PC-9 (cell line): ENCODE results near the gene FBLN2. TPM values are rescaled to one million over a fixed set of nuclear protein-coding genes. Genes with fewer than 3 reads are reported as not detected.

Experiments used
- BruUV-seq: library from RNA; stranded (reverse); fragments of 400-500 nt; replicated peaks from 2 replicates; lab custom pipeline; 2021; lab: Mats Ljungman, UMichigan
- CTCF ChIA-PET: fragments of 300-600 bp; sonication (Branson Sonifier 250); formaldehyde crosslinking; loops from one replicate; lab custom pipeline; 2022; ENCODE audit warnings: antibody characterized with exemption; lab: Charles Lee
- POLR2A ChIA-PET: fragments of 300-600 bp; sonication (Branson Sonifier 250); formaldehyde crosslinking; loops from one replicate; lab custom pipeline; 2022; ENCODE audit warnings: antibody characterized with exemption; ENCODE audit not compliant: unreplicated experiment; lab: Charles Lee
- DNase-seq, 2 experiments: peaks; one replicate each; pipeline versions ENCODE4 v3.0.0 to v3.0.0-alpha.2; 2015 to 2022; ENCODE audit warnings: mixed read lengths in 1 of 2
- H2AFZ ChIP-seq: fragments of 200-600 bp; sonication (generic); 2 replicates; pipeline ENCODE4 v1.8.1; 2017; ENCODE audit warnings: antibody characterized with exemption
- H3F3A ChIP-seq: fragments of 200-600 bp; sonication (generic); 2 replicates; pipeline ENCODE4 v1.8.1; 2017; ENCODE audit warnings: antibody characterized with exemption, mild to moderate bottlenecking, low read depth; ENCODE audit not compliant: insufficient read depth
- H3K27ac ChIP-seq: fragments of 200-600 bp; sonication (generic); 2 replicates; pipeline ENCODE4 v1.6.1; 2016; ENCODE audit warnings: mixed run types
- H3K27me3 ChIP-seq: fragments of 200-600 bp; sonication (generic); 2 replicates; pipeline ENCODE4 v1.6.1; 2016; ENCODE audit warnings: low read depth, mixed run types; ENCODE audit not compliant: insufficient read depth
- H3K36me3 ChIP-seq: fragments of 200-600 bp; sonication (generic); 2 replicates; pipeline ENCODE4 v1.6.1; 2016; ENCODE audit warnings: low read depth, mixed run types
- H3K4me1 ChIP-seq: fragments of 200-600 bp; sonication (generic); replicated peaks from 2 replicates; pipeline ENCODE4 v1.6.1; 2016; ENCODE audit warnings: mixed run types; ENCODE audit not compliant: insufficient read depth
- H3K4me2 ChIP-seq: fragments of 200-600 bp; sonication (generic); 2 replicates; pipeline ENCODE4 v1.6.1; 2017; ENCODE audit warnings: mixed run types
- H3K4me3 ChIP-seq: fragments of 200-600 bp; sonication (generic); 2 replicates; pipeline ENCODE4 v1.6.1; 2016; ENCODE audit warnings: mixed run types
- H3K79me2 ChIP-seq: fragments of 200-600 bp; sonication (generic); 2 replicates; pipeline ENCODE4 v1.6.1; 2017; ENCODE audit warnings: low read depth, mixed run types
- H3K9me2 ChIP-seq: fragments of 200-600 bp; sonication (generic); 2 replicates; pipeline ENCODE4 v1.8.1; 2017; ENCODE audit warnings: mild to moderate bottlenecking; ENCODE audit not compliant: insufficient read depth
- H3K9me3 ChIP-seq: fragments of 200-600 bp; sonication (generic); 2 replicates; pipeline ENCODE4 v1.8.1; 2016; ENCODE audit warnings: low read depth; ENCODE audit not compliant: insufficient read depth
- H4K20me1 ChIP-seq: fragments of 200-600 bp; sonication (generic); 2 replicates; pipeline ENCODE4 v1.8.1; 2017; ENCODE audit not compliant: insufficient read depth
- EZH2 ChIP-seq: fragments of 200-600 bp; sonication (generic); IDR thresholded peaks from 2 replicates; pipeline ENCODE4 v1.8.0; 2017; ENCODE audit warnings: antibody characterized with exemption, low read depth
- intact Hi-C: fragments of 100-400 bp; cut with micrococcal nuclease; formaldehyde crosslinking; loops from one replicate; pipeline ENCODE4 v1.10.0; 2022; ENCODE audit not compliant: unreplicated experiment
- total RNA-seq: library from RNA; stranded (reverse); gene quantifications from 2 replicates; pipeline ENCODE4 v1.2.3, GENCODE V29; 2021
- TF ChIP-seq, protein P1 (sequence below): fragments of 200-600 bp; sonication (generic); conservative IDR thresholded peaks from 2 replicates; pipeline ENCODE4 v1.6.1; 2017; ENCODE audit warnings: mixed run types, antibody characterized with exemption, mild to moderate bottlenecking, moderate library complexity

FBLN2 gene
- total RNA-seq, 1 experiment from 2014 or later: 0.57 TPM

DNA sequence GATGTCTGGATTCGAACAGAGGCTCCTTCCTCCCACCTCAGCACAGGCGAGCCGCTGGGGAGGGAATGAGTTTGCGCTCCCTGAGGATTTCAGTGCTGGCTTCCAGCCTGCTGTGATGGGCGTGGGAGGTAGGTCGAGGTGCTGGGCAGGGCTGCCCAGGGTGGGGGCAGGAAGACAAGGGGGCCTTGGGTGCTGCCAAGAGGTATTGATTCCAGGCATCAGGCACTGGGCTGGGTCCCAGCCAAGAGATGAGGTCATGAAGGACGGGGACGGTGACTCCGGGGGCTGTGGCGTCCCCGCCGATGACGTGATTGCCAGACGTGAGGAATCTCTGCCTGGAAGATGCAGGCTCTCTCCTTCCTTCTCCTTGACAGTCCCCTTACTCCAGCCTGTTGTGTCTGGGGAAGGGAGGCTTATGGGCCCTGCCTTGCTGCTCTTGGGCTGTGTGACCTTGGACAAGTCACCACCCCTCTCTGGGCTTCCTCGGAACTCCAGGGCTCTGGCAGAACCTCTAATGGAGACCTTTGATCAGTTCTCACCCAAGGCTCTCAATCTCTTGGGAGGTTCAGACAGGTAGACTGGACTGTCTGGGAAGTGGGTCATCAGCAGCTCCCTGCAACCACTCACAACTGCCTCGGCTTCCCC, 116.8 kb downstream of the FBLN2 start:
- intact Hi-C loops: loop anchor here (10.0 kb wide), 1 partner anchor 99 kb away; no protein-coding TSS in a partner anchor
- H3K27ac ChIP-seq: no peak overlapping the region

DNA sequence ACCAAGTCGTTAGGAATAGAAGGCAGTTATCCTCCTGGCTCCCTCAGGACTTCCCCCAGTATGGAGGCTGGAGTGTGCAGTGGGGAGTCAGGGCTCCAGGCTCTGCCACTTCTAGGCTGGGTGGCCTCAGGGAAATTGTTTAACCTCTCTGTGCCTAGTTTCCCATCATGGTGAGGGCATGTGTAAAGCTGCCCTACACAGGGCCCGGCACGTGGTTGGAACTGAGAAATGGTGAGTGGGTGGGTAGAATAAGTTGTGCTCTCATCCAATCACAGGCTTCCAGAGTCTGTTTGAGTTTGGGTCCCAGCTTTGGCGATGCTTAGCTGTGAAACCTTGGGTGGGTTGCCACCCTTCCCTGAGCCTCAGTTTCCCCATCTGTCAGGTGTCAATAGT, 117.3 kb downstream of the FBLN2 start:
- H3K36me3 ChIP-seq: no peaks in the 10 kb centered on the region
- intact Hi-C loops: loop anchor here (10.0 kb wide), 1 partner anchor 99 kb away; no protein-coding TSS in a partner anchor
- TF ChIP-seq, protein P1, sequence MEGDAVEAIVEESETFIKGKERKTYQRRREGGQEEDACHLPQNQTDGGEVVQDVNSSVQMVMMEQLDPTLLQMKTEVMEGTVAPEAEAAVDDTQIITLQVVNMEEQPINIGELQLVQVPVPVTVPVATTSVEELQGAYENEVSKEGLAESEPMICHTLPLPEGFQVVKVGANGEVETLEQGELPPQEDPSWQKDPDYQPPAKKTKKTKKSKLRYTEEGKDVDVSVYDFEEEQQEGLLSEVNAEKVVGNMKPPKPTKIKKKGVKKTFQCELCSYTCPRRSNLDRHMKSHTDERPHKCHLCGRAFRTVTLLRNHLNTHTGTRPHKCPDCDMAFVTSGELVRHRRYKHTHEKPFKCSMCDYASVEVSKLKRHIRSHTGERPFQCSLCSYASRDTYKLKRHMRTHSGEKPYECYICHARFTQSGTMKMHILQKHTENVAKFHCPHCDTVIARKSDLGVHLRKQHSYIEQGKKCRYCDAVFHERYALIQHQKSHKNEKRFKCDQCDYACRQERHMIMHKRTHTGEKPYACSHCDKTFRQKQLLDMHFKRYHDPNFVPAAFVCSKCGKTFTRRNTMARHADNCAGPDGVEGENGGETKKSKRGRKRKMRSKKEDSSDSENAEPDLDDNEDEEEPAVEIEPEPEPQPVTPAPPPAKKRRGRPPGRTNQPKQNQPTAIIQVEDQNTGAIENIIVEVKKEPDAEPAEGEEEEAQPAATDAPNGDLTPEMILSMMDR: no peak
- no peak for TF ChIP-seq EZH2
- ChIA-PET CTCF (no interaction called here), POLR2A (no interaction called here)
- no TSS peak for BruUV-seq
- H3K4me1 ChIP-seq: no peaks in the 10 kb centered on the region
- no peak overlapping the region for H3K27ac ChIP-seq
- H3K27me3 ChIP-seq: no peaks in the 10 kb centered on the region
- no peaks in the 10 kb centered on the region for H3K9me2 ChIP-seq
- no peak for DNase-seq
- no peak overlapping the region for H2AFZ ChIP-seq
- no peaks in the 10 kb centered on the region for H3K9me3 ChIP-seq
- H4K20me1 ChIP-seq: no peaks in the 10 kb centered on the region
- no peaks in the 10 kb centered on the region for H3K79me2 ChIP-seq
- H3K4me2 ChIP-seq: no peak overlapping the region
- peaks cover 3% of the 10 kb centered on the region; the same call in 1 of the 2 replicates for H3F3A ChIP-seq
- H3K4me3 ChIP-seq: no peak overlapping the region

More for the DNA sequence above, 116.8 kb downstream of the FBLN2 start:
- Histone ChIP-seq H3K36me3 (no peaks in the 10 kb centered on the region), H4K20me1 (no peaks in the 10 kb centered on the region), H3K4me3 (no peak overlapping the region), H3K4me1 (no peaks in the 10 kb centered on the region), H2AFZ (no peak overlapping the region), H3F3A (peaks cover 8% of the 10 kb centered on the region; the same call in 1 of the 2 replicates), H3K4me2 (no peak overlapping the region), H3K9me2 (no peaks in the 10 kb centered on the region), H3K9me3 (no peaks in the 10 kb centered on the region), H3K27me3 (no peaks in the 10 kb centered on the region), H3K79me2 (no peaks in the 10 kb centered on the region)
- DNase-seq: no peak
- TF ChIP-seq, protein P1: no peak
- TF ChIP-seq EZH2: no peak
- ChIA-PET CTCF (interaction anchor here (0.5 kb wide), 1 partner anchor 218 kb away, joined by 4 read pairs; no protein-coding TSS in a partner anchor), POLR2A (no interaction called here)
- BruUV-seq: no TSS peak

DNA sequence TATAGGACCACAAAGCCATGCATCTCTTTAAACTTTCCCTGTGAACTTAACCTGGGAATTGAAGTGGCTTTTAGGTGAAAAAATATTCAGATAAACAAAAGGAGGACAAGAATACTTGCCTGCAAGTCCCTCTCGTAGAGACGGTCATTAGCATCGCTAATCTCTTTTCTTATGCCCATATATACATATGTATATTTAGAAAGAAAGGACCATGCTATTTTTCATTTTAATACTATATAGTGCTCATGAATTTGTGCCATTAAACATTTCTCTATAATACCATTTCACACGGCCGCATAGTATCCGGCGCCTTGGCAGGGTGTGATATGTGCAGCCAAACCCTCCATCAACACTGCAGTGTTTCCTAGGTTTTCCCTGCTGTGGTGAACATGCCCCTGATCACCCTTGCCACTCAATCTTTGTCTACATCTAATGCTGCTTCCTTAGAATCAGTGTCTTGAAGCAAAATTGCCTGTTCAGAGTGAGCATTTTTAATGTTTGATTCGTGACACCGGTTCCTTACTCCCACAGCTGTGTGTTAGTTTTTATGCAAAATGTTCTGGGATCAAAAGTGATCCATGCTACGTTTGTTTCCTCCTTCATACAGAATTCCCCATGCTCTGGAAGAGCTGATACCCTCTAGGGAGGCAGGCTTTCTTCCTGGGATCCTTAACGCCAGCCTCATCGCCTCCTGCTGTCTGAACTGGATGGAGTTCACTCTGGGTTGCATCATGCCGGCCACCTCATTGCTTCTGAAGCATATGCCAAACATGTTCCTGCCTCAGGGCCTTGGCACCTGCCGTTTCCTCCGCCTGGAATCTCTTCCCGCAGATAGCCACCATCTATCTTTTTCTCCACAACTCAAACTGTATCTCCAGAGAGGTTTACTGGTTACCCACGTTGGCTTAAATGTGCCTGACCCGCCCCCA, 118.1 kb downstream of the FBLN2 start:
- no peaks in the 10 kb centered on the region for H4K20me1 ChIP-seq
- POLR2A ChIA-PET: no interaction called here

More for the DNA sequence above, 118.1 kb downstream of the FBLN2 start:
- intact Hi-C loops: loop anchor here (10.0 kb wide), 1 partner anchor 98 kb away; no protein-coding TSS in a partner anchor
- H3F3A ChIP-seq: peaks cover 3% of the 10 kb centered on the region; the same call in 1 of the 2 replicates
- DNase-seq: no peak
- H3K4me1 ChIP-seq: no peaks in the 10 kb centered on the region
- no peaks in the 10 kb centered on the region for H3K27me3 ChIP-seq
- no peaks in the 10 kb centered on the region for H3K9me2 ChIP-seq
- no peak for TF ChIP-seq EZH2
- TF ChIP-seq, protein P1: no peak
- H3K4me2 ChIP-seq: no peak overlapping the region
- no peak overlapping the region for H3K27ac ChIP-seq
- H3K4me3 ChIP-seq: no peak overlapping the region
- BruUV-seq: no TSS peak
- no peak overlapping the region for H2AFZ ChIP-seq
- H3K36me3 ChIP-seq: no peaks in the 10 kb centered on the region
- no peaks in the 10 kb centered on the region for H3K79me2 ChIP-seq
- CTCF ChIA-PET: no interaction called here
- no peaks in the 10 kb centered on the region for H3K9me3 ChIP-seq
